ENCODE measurements around the gene OR56A5. TPM values are rescaled to one million over a fixed set of nuclear protein-coding genes. Genes with fewer than 3 reads are reported as not detected.

The OR56A5 gene
- total and polyA plus RNA-seq, 2 of the 13 experiments (the other 11 are each of a cell fraction or from before 2014, with no cell fraction given) = not detected

- no peaks in the 10 kb centered on the region for H3K79me2 ChIP-seq (ENCODE audit: insufficient read depth, low read length)
- no peaks in the 10 kb centered on the region for H3K36me3 ChIP-seq (replicated peaks in 1 of 2; ENCODE audit: control insufficient read depth in 1 of 2, insufficient read depth in 2 of 2, low read length in 2 of 2)
- H3K27me3 ChIP-seq (ENCODE audit: control insufficient read depth in 1 of 2, insufficient read depth in 2 of 2, low read length in 2 of 2) = no peaks in the 10 kb centered on the region
- intact Hi-C loops (cut with micrococcal nuclease; ENCODE audit: unreplicated experiment) = no loop called here
- no peak overlapping the region for H2AFZ ChIP-seq (ENCODE audit: low read length)
- TF ChIP-seq IKZF4 (CRISPR knock-in tag; IDR thresholded peaks at IDR 0.05; ENCODE audit: borderline replicate concordance, low read depth, not compliant biosample characterization) = no peak
- no peaks in the 10 kb centered on the region for H3K4me1 ChIP-seq (ENCODE audit: insufficient read depth, low read length)
- no TSS peak for BruUV-seq (replicated peaks)
- no peaks in the 10 kb centered on the region for H3K9me3 ChIP-seq (ENCODE audit: low read length)
- H4K20me1 ChIP-seq (ENCODE audit: insufficient read depth, low read length) = no peaks in the 10 kb centered on the region
- no peak overlapping the region for H3K4me3 ChIP-seq (replicated peaks in 1 of 3; ENCODE audit: insufficient read depth in 1 of 3, low read depth in 2 of 3, low read length in 3 of 3)
- H3K9ac ChIP-seq (ENCODE audit: insufficient read depth, low read depth, low read length) = no peak overlapping the region
- in situ Hi-C loops (cut with HindIII; ENCODE audit: extremely low pct_ligation_motif_present, low pct_unique_long_range_greater_than_20kb) = no loop called here
- CTCF ChIA-PET (ENCODE audit: low intra/inter-chr PET ratio, low total read pairs) = no interaction called here
- H3K27ac ChIP-seq (ENCODE audit: extremely low read length, insufficient read depth, low read length) = no peak overlapping the region
- no peak overlapping the region for H3K4me2 ChIP-seq (ENCODE audit: low read depth, low read length)
- no peak for FAIRE-seq
- POLR2A ChIA-PET = no interaction called here
- no peak for ATAC-seq
- DNase-seq (ENCODE audit: low spot score) = no peak
- WGBS (ENCODE audit: low lambda C conversion rate) = no CpG with 5 or more reads among the region's 3 CpGs
These were observed 44.7 kb upstream of the OR56A5 start for GRCh38 chr11:6013042-6013441.

- intact Hi-C loops (cut with micrococcal nuclease; ENCODE audit: unreplicated experiment) = no loop called here
- Histone ChIP-seq H3K36me3 (replicated peaks in 1 of 2; ENCODE audit: control insufficient read depth in 1 of 2, insufficient read depth in 2 of 2, low read length in 2 of 2) (no peaks in the 10 kb centered on the region), H2AFZ (ENCODE audit: low read length) (no peak overlapping the region), H4K20me1 (ENCODE audit: insufficient read depth, low read length) (no peaks in the 10 kb centered on the region), H3K9ac (ENCODE audit: insufficient read depth, low read depth, low read length) (no peak overlapping the region), H3K4me3 (replicated peaks in 1 of 3; ENCODE audit: insufficient read depth in 1 of 3, low read depth in 2 of 3, low read length in 3 of 3) (no peak overlapping the region), H3K4me1 (ENCODE audit: insufficient read depth, low read length) (no peaks in the 10 kb centered on the region), H3K27me3 (ENCODE audit: control insufficient read depth in 1 of 2, insufficient read depth in 2 of 2, low read length in 2 of 2) (no peaks in the 10 kb centered on the region), H3K79me2 (ENCODE audit: insufficient read depth, low read length) (no peaks in the 10 kb centered on the region), H3K27ac (ENCODE audit: extremely low read length, insufficient read depth, low read length) (no peak overlapping the region), H3K4me2 (ENCODE audit: low read depth, low read length) (no peak overlapping the region), H3K9me3 (ENCODE audit: low read length) (no peaks in the 10 kb centered on the region)
- FAIRE-seq (no peak), ATAC-seq (no peak), DNase-seq (ENCODE audit: low spot score) (no peak)
- no TSS peak for BruUV-seq (replicated peaks)
- WGBS (ENCODE audit: low lambda C conversion rate) = 7% methylated on average over 3 of the region's 4 CpGs
- TF ChIP-seq GTF2F1 (IDR thresholded peaks at IDR 0.05; ENCODE audit: low read length) (no peak), HDAC6 (IDR thresholded peaks at IDR 0.05; ENCODE audit: low read depth, low read length) (no peak), ZNF34 (CRISPR knock-in tag; IDR thresholded peaks at IDR 0.05; ENCODE audit: borderline replicate concordance) (no peak), REXO4 (CRISPR knock-in tag; IDR thresholded peaks at IDR 0.05; ENCODE audit: borderline replicate concordance) (no peak), IRF1 (CRISPR knock-in tag; IDR thresholded peaks at IDR 0.05; ENCODE audit: low read depth) (no peak), ZNF318 (CRISPR knock-in tag; IDR thresholded peaks at IDR 0.05) (no peak)
- CTCF ChIA-PET (ENCODE audit: low intra/inter-chr PET ratio, low total read pairs) = no interaction called here
- in situ Hi-C loops (cut with HindIII; ENCODE audit: extremely low pct_ligation_motif_present, low pct_unique_long_range_greater_than_20kb) = no loop called here
- POLR2A ChIA-PET = no interaction called here
These were observed 43.9 kb upstream of the OR56A5 start for GRCh38 chr11:6012035-6012668.
